ENCODE data around the gene PEG3.

DNA sequence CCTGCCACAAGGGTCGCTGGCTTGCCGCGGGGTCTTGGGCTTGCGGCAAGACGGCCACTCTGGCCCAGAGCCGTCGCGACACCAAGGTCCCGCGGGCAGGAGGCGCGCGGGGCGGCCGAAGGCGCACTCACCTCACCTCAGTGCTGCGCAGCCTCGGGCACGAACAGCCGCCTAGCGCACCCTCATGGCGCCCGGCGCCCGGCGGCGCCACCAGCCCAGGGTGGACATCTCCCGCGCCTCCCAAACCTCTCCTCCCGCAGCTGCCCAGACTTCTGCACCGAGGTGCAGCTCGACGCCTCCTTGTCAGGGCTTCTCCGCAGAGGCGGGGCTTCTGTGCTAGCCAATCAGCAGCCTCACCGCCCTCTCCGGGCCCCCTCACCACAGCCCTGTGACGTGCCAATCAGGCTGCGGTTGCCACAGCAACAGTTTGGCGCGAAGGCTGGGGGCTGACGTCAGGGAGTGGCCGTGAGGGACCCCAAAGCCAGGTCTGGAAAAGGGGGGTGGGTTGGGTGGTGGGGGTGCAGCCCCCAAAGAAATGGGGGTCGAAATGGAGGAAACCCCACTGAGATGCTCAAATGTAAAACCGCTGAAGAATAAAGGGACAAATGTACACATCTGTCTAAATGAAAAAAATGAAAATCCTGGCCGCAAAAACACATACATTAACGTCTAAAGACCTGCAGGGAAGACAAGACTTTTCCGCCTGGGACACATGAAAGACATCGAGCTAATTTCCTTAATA lies at the start of gene PEG3, which contains the start of gene ZIM2:
- TF ChIP-seq, protein P1, sequence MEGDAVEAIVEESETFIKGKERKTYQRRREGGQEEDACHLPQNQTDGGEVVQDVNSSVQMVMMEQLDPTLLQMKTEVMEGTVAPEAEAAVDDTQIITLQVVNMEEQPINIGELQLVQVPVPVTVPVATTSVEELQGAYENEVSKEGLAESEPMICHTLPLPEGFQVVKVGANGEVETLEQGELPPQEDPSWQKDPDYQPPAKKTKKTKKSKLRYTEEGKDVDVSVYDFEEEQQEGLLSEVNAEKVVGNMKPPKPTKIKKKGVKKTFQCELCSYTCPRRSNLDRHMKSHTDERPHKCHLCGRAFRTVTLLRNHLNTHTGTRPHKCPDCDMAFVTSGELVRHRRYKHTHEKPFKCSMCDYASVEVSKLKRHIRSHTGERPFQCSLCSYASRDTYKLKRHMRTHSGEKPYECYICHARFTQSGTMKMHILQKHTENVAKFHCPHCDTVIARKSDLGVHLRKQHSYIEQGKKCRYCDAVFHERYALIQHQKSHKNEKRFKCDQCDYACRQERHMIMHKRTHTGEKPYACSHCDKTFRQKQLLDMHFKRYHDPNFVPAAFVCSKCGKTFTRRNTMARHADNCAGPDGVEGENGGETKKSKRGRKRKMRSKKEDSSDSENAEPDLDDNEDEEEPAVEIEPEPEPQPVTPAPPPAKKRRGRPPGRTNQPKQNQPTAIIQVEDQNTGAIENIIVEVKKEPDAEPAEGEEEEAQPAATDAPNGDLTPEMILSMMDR (conservative IDR thresholded peaks at IDR 0.05 in 1 of 2, IDR thresholded peaks at IDR 0.05 in 1 of 2; ENCODE audit: low read depth in 1 of 2, low read length in 2 of 2): no peak
- no peak for TF ChIP-seq EZH2 (IDR thresholded peaks at IDR 0.05; ENCODE audit: low read length, missing control alignments)
